NCI-H2227 treated with DMSO at 0.1 percent for 48 hours (cell line): ENCODE results near the gene CCL3.
"Not testable (repeated sequence)": the region's sequence is repeated elsewhere in the genome, so short reads cannot be mapped to it uniquely, and the experiment has no call there.

ENCODE experiments used
- DNase-seq: peaks from one replicate; lab custom pipeline; 2025; lab: John Stamatoyannopoulos, UW

The CCL3 gene

GRCh38 chr17:36089888-36090836 lies at the start of gene CCL3:
TSS of gene CCL3 (minus strand) at chr17:36090143. CDS start at chr17:36090058, 85 bp downstream.
- no peak for DNase-seq

DNA sequence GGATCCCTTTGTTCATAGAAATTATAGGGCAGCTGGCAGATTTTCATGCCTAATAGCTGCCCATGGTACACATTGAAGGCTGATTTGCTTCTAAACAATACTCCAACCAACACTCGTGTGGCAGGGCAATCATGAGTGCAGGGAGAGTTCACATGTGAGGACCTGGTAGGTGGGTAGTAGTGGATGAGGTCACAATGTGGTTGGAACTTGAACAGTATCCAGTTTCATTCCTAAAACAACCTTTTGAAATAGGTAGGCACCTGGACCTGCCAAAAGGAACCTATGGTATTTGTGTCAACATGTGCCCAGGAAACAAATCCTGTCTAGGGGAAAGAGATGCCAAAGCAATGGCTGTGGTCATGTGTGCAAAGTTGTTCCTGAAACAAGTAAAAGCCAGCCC lies 46.5 kb upstream of the CCL3 start:
- DNase-seq: no peak

GRCh38 chr17:36136036-36136435 lies 46.1 kb upstream of the CCL3 start:
- no peak for DNase-seq

DNA sequence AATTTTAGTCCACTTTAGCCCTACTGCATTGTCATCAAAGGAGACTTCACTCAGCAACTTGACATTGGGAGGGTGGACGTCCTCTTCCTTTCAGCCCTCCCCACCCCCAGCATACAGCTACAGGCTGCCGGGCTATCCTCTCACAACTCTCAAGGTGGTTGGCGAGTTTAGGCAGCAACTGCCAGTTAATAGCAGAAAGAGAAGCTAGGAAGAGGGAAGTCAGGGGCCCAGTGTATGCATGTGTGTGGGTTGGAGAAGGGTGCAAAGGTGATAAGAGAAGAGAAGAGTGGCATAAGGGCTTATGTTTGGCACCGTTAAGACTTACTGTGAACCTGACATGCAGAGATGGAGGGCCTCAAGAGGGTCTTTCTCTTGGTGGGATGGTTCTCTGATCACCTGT lies 45.5 kb upstream of the CCL3 start:
- no peak for DNase-seq

- DNase-seq: no peak
Measured at GRCh38 chr17:36133602-36134236, 43.8 kb upstream of the CCL3 start.

DNA sequence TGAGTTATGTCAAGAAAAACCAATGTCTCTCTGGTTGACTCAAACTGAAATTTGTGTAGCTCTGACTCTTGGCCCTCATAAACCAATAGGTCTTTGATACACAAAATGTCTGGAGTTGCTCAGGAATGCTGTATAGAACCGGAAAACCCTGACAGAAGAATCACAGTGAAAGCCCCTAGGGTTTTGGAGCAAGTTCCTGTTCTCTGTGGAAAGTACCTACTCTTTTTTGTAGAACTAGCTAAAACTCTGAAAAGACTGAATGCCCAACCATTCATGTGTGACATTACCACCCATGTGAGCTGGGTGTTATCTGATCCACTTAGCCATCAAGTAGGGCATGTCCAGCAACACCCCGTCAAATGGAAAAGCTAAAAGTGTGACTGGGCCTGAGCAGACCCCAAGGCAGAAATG lies 42.5 kb upstream of the CCL3 start:
- DNase-seq: no peak

- no peak for DNase-seq
Measured at GRCh38 chr17:36131931-36132330, 42.0 kb upstream of the CCL3 start.

GRCh38 chr17:36131421-36131820 lies 41.5 kb upstream of the CCL3 start:
- no peak for DNase-seq

DNA sequence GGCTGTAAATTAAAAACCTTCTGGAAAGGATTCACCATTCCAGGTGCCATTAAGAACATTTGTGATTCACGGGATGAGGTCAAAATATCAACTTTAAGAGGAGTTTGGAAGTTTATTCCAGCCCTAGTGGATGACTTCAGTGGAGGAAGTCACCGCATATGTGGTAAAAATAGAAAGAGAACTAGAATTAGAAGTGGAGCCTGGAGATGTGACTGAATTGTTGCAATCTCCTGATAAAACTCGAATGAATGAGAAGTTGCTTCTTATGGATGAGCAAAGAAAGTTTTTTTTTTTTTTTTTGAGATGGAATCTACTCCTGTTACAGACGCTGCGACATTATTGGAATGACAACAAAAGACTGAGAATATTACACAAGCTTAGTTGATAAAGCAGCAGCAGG lies 40.4 kb upstream of the CCL3 start:
- no peak for DNase-seq

GRCh38 chr17:36129616-36130015 lies 39.7 kb upstream of the CCL3 start:
- no peak for DNase-seq

DNA sequence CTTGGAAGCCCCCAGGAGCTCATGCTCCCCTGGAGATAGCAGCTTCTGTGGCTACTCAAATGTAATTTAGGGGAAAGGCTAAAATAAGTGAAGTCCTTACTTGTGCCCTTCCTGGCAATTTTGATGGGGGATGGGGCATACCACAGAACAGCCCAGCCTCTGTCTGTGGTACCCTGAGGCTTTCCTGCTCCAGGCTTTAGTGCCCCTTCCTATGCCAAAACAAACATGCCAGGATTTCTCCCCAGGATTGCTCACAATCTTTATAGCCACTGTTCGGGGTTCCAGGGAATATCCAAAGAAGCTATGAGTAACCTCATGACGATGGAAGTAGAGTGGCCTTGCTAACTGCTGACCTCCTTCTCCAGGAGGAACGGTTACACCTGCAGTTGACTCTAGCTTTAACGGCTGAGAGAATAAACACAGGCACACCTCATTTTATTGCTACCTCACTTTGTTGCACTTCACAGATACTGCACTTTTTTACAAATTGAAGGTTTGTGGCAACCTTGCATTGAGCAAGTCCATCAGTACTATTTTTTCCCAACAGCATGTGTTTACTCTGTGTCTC lies 38.6 kb upstream of the CCL3 start:
- no peak for DNase-seq

DNA sequence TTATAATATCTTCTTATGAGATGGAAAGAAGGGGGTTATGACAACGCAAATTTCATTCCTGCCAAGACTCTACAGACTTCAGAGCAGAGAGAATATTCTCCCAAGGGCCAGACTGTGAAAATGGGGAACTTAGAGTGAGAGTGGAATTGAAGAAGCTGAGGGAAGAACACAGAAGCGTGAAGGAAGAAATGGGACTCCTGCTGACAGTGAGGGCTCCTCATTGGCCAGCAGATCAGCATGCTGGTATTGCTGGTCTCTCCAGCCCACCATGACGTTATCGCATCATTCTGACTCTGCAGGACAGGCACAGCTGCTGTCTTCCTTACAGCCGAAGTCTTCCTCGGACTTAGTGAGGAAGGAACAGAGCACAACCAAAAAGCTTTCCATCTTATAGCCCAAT lies 38.0 kb upstream of the CCL3 start:
- no peak for DNase-seq

DNA sequence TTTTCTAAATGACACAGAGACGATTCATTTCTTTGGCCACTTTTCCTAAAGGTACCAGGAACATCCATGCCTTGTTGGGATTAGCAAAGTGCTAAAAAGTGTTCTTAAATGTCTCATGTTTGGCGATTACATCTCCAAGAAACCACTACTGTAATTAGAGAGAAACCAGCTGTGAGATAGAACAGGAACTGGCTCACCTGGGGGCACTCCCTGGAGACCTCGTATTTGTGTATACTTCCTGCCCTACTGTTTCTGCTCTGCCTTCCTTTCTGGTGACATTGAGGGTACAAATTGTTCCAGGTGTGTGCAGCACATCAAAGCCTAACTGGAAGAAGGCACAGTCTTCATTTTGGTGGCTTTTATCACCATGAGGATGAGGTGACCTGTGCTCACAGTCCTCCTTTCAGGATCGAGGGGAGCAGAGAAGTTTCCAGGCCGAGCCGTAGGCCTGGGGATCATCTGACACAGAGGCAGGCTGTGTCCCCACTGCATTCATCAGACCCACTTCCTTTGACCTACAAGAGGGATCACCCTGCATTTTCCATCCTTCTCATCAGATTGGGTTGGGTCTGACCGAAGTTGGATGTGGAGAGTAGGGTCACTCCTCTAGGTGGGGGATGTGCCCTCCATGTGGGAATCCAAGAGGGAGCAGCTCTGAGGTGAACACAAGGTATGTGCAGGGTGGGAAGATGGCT lies 37.4 kb upstream of the CCL3 start:
- DNase-seq: no peak

- no peak for DNase-seq
Measured at GRCh38 chr17:36124879-36125824, 35.2 kb upstream of the CCL3 start.

GRCh38 chr17:36123431-36123830 lies 33.5 kb upstream of the CCL3 start:
- no peak for DNase-seq

GRCh38 chr17:36121099-36121498 lies 31.2 kb upstream of the CCL3 start:
- not testable (repeated sequence) for DNase-seq

DNA sequence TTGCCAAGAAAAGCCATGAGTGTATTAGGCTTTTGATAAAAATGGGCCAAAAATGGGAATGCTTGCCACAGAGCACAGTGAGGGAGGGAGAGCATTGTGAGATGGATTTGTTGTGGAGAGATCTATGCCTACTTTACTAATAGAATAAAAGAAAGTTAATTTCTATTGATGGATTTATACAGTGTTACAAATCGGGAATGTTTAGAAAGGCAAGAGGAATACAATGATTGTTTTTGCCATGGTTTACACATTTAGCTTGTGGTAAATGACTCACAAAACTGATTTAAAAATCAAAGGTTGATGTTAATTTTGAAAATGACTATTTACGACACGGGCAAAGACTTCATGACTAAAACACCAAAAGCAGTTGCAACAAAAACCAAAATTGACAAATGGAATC lies 30.3 kb upstream of the CCL3 start:
- no peak for DNase-seq

GRCh38 chr17:36118477-36119353 lies 28.8 kb upstream of the CCL3 start:
- no peak for DNase-seq

DNA sequence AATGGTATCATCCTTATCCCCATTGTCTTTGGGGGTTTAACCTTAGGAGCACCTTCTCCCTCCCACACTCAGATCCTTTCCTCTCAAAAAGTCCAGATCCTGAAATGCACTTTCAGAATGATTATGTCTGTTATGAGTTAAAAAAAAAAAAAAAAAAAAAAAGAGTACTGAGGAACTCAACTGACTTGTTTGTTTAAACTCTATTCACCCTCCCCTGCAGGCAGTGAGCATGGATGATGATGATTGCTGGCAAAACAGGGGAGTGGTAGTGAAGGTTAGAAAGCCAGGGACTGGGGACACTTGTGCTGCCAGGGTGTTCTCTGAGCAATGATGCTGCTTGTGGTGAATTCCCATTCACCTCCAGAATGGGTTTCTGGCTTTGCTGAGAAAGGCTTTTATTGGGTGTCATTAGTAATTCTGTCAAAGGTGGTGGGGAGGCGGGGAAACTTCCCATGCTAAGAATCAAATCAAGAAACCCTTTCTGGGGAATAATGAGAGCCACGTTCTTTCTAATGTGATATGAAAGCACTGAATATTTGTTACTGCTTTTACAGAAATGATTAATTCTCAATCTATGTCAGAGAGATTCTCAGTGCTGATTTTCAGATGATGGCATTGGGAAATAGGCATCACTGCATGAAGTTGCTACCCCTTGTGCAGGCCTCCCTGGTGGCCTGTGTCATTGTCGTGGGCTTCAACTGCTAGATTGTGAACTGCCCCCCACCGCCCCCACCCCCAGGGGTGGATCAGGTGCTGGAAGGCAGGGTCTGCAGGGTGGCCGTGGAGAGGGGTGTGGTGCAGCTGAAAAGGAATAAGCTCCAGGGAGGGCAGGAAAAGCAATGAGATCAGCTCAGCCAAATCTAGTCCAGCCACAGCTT lies 27.8 kb upstream of the CCL3 start:
- DNase-seq: no peak
